ENCODE data around the gene PTPN4. TPM values are rescaled to one million over a fixed set of nuclear protein-coding genes. Genes with fewer than 3 reads are reported as not detected.

PTPN4 gene
- total RNA-seq, 1 experiment from 2014 or later: 44.5 TPM

DNA sequence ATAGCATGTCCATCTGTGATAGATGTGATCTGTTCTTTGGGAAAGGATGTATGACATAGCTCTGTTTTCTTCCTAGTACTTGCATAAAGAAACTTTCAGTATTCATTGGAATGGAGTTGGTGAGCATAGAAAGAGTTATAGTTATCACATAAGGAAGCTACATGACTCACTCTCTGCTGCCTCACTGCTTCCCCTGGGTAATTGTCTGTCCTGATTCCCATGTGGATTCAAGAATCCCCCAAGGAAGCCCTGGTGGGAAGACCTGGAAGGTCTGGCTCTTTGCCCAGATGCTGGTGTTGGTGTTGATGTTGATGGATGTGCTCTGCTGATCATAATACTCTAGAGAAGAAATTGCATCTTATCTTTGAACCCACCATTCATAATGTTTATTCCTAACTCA is 60.6 kb downstream of the PTPN4 start:
- no peaks in the 10 kb centered on the region for H3K9me2 ChIP-seq (replicated peaks; ENCODE audit: low read length)
- H3F3A ChIP-seq (ENCODE audit: low read length, unreplicated experiment): no peaks in the 10 kb centered on the region
- intact Hi-C loops (cut with micrococcal nuclease): loop anchor here (10.0 kb wide), 2 partner anchors 285 to 355 kb away; no protein-coding TSS in a partner anchor
- H3K27me3 ChIP-seq (ENCODE audit: low read length): no peaks in the 10 kb centered on the region
- no TSS peak for BruUV-seq (replicated peaks)
- no peak overlapping the region for H3K27ac ChIP-seq (ENCODE audit: low read length)
- ATAC-seq (peak; percentile 45; the same call in 1 of the 2 replicates), DNase-seq (peak; percentile 15)
- no peak overlapping the region for H3K4me2 ChIP-seq (ENCODE audit: low read length)
- ChIA-PET CTCF (interaction anchor here (0.5 kb wide), 1 partner anchor 99 kb away, joined by 3 read pairs; no protein-coding TSS in a partner anchor), POLR2A (ENCODE audit: unreplicated experiment) (no interaction called here)
- peaks cover 3% of the 10 kb centered on the region; the same call in 1 of the 2 replicates for H3K4me1 ChIP-seq (ENCODE audit: insufficient read depth, low read length)
- TF ChIP-seq EZH2 (IDR thresholded peaks at IDR 0.05; ENCODE audit: low read length, unreplicated experiment) (no peak), EZH2phosphoT487 (IDR thresholded peaks at IDR 0.05; ENCODE audit: borderline replicate concordance, low read length) (no peak)
- TF ChIP-seq, protein P1, sequence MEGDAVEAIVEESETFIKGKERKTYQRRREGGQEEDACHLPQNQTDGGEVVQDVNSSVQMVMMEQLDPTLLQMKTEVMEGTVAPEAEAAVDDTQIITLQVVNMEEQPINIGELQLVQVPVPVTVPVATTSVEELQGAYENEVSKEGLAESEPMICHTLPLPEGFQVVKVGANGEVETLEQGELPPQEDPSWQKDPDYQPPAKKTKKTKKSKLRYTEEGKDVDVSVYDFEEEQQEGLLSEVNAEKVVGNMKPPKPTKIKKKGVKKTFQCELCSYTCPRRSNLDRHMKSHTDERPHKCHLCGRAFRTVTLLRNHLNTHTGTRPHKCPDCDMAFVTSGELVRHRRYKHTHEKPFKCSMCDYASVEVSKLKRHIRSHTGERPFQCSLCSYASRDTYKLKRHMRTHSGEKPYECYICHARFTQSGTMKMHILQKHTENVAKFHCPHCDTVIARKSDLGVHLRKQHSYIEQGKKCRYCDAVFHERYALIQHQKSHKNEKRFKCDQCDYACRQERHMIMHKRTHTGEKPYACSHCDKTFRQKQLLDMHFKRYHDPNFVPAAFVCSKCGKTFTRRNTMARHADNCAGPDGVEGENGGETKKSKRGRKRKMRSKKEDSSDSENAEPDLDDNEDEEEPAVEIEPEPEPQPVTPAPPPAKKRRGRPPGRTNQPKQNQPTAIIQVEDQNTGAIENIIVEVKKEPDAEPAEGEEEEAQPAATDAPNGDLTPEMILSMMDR (conservative IDR thresholded peaks at IDR 0.05; ENCODE audit: low read depth, low read length): no peak
- no peaks in the 10 kb centered on the region for H3K36me3 ChIP-seq (ENCODE audit: low read depth, low read length)
- 0 out of 2 replicates have a peak, but pooled peaks cover 6% of the 10 kb centered on the region for H4K20me1 ChIP-seq (ENCODE audit: low read length)
- H3K79me2 ChIP-seq (ENCODE audit: low read length): peaks cover 67% of the 10 kb centered on the region
- H3K4me3 ChIP-seq (ENCODE audit: low read length): no peak overlapping the region
- H3K9me3 ChIP-seq (ENCODE audit: low read length): no peaks in the 10 kb centered on the region
- no peak overlapping the region for H3K9ac ChIP-seq (ENCODE audit: low read length)
- H2AFZ ChIP-seq (ENCODE audit: low read length): no peak overlapping the region

DNA sequence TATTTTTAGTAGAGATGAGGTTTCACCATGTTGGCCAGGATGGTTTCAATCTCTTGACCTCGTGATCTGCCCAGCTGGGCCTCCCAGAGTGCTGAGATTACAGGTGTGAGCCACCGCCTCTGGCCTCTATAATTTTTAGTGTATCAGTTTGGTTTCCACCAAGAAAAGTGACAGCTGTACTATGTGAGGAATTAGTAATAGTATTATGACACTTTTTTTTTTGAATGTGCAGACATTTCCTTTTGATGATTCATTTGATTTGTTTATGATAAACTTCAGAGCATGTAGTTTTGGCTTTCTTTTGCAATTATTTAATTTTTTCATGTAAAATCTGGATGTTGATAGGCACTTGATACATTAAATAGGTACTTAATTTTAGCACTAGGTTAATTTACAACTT is 61.5 kb downstream of the PTPN4 start:
- TF ChIP-seq, protein P1 (conservative IDR thresholded peaks at IDR 0.05; ENCODE audit: low read depth, low read length): no peak
- TF ChIP-seq EZH2phosphoT487 (IDR thresholded peaks at IDR 0.05; ENCODE audit: borderline replicate concordance, low read length) (no peak), EZH2 (IDR thresholded peaks at IDR 0.05; ENCODE audit: low read length, unreplicated experiment) (no peak)
- POLR2A ChIA-PET (ENCODE audit: unreplicated experiment): no interaction called here
- Histone ChIP-seq H3K27ac (ENCODE audit: low read length) (no peak overlapping the region), H4K20me1 (ENCODE audit: low read length) (0 out of 2 replicates have a peak, but pooled peaks cover 6% of the 10 kb centered on the region), H3K4me3 (ENCODE audit: low read length) (no peak overlapping the region), H3K9me2 (replicated peaks; ENCODE audit: low read length) (no peaks in the 10 kb centered on the region), H3K4me1 (ENCODE audit: insufficient read depth, low read length) (peaks cover 3% of the 10 kb centered on the region; the same call in 1 of the 2 replicates), H3K36me3 (ENCODE audit: low read depth, low read length) (no peaks in the 10 kb centered on the region), H3K27me3 (ENCODE audit: low read length) (no peaks in the 10 kb centered on the region), H3K9me3 (ENCODE audit: low read length) (no peaks in the 10 kb centered on the region), H3F3A (ENCODE audit: low read length, unreplicated experiment) (no peaks in the 10 kb centered on the region), H3K4me2 (ENCODE audit: low read length) (no peak overlapping the region), H2AFZ (ENCODE audit: low read length) (no peak overlapping the region), H3K79me2 (ENCODE audit: low read length) (peaks cover 61% of the 10 kb centered on the region), H3K9ac (ENCODE audit: low read length) (no peak overlapping the region)
- intact Hi-C loops (cut with micrococcal nuclease): loop anchor here (10.0 kb wide), 2 partner anchors 284 to 354 kb away; no protein-coding TSS in a partner anchor
- CTCF ChIA-PET: interaction anchor here (0.9 kb wide), 1 partner anchor 62 kb away, joined by 3 read pairs; the partner anchor contains the start of gene PTPN4
- ATAC-seq (no peak), DNase-seq (no peak)
- no TSS peak for BruUV-seq (replicated peaks)

DNA sequence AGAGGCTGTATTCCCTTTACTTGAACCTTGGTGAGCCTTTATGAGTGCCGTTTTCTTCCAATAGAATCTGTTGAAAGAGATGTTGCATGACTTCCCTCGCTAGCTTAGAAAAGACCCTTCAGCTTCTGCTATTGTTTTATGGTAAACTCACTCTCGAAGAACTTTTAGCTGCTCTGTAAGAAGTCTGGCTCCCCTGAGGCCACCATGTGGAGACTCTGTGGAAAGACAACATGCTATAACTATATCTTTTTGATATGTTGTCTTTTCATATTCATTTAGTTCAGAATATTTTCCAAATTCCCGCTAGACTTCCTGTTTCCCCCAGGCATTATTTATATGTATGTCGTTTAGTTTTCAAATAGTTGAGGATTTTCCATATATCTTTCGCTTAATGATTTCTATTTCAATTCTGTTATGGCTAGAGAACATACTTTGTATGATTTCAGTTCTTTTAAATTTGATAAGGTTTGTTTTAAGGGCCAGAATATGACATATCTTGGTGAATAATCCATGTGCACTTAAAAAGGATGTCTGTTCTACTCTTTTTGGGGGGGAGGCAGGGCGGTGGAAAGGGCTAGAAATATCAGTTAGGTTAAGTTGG is 64.1 kb downstream of the PTPN4 start:
- Histone ChIP-seq H3K4me3 (ENCODE audit: low read length) (no peak overlapping the region), H3K79me2 (ENCODE audit: low read length) (peaks cover 60% of the 10 kb centered on the region), H3K9me3 (ENCODE audit: low read length) (no peaks in the 10 kb centered on the region), H3F3A (ENCODE audit: low read length, unreplicated experiment) (no peaks in the 10 kb centered on the region), H3K9me2 (replicated peaks; ENCODE audit: low read length) (no peaks in the 10 kb centered on the region), H3K36me3 (ENCODE audit: low read depth, low read length) (no peaks in the 10 kb centered on the region), H3K9ac (ENCODE audit: low read length) (no peak overlapping the region), H3K27ac (ENCODE audit: low read length) (no peak overlapping the region), H4K20me1 (ENCODE audit: low read length) (no peaks in the 10 kb centered on the region), H3K4me2 (ENCODE audit: low read length) (no peak overlapping the region), H2AFZ (ENCODE audit: low read length) (no peak overlapping the region), H3K27me3 (ENCODE audit: low read length) (no peaks in the 10 kb centered on the region), H3K4me1 (ENCODE audit: insufficient read depth, low read length) (peaks cover 22% of the 10 kb centered on the region)
- peak; percentile 45; the same call in 1 of the 2 replicates for ATAC-seq
- ChIA-PET POLR2A (ENCODE audit: unreplicated experiment) (no interaction called here), CTCF (interaction anchor here (1.0 to 1.8 kb wide), 5 partner anchors 14 to 351 kb away, joined by 3 to 12 read pairs (median 10); partner anchors contain the start of gene PTPN4)
- intact Hi-C loops (cut with micrococcal nuclease): loop anchor here (1.0 to 10.0 kb wide), 4 partner anchors 71 to 351 kb away; no protein-coding TSS in a partner anchor
- no peak for TF ChIP-seq EZH2 (IDR thresholded peaks at IDR 0.05; ENCODE audit: low read length, unreplicated experiment)
- TF ChIP-seq, protein P1 (conservative IDR thresholded peaks at IDR 0.05; ENCODE audit: low read depth, low read length): peak; percentile 85
- no TSS peak for BruUV-seq (replicated peaks)
- peak; percentile 58 for DNase-seq
